ENCODE data around the gene FARS2.

- no peak for TF ChIP-seq EZH2phosphoT487 (IDR thresholded peaks at IDR 0.05; ENCODE audit: low read depth)
- no peak for TF ChIP-seq CTCF (IDR thresholded peaks at IDR 0.05; ENCODE audit: low read depth, low read length)
These were observed 30.0 kb upstream of the FARS2 start for GRCh38 chr6:5231289-5231688.

Measured in OCI-LY3 (cell line).